Nephron (organoid): ENCODE results near the gene MRRF.

ENCODE experiments used
- H3K27ac Mint-ChIP-seq, 3 experiments: 2 replicates each; pipeline ENCODE4 v1.8.0; 2020; ENCODE audit warnings: mixed read lengths in 3 of 3, mild to moderate bottlenecking in 2 of 3, moderate library complexity in 1 of 3
- H3K27me3 Mint-ChIP-seq: 2 replicates; pipeline ENCODE4 v1.8.0; 2021; ENCODE audit warnings: low read depth, mild to moderate bottlenecking, moderate library complexity, mixed read lengths
- H3K36me3 Mint-ChIP-seq: 2 replicates; pipeline ENCODE4 v1.8.0; 2020; ENCODE audit warnings: low read depth, mixed read lengths
- H3K4me1 Mint-ChIP-seq: 2 replicates; pipeline ENCODE4 v1.8.0; 2020; ENCODE audit warnings: mixed read lengths
- H3K4me3 Mint-ChIP-seq, 3 experiments: 2 replicates each; pipeline ENCODE4 v1.8.0; 2020; ENCODE audit warnings: mild to moderate bottlenecking in 3 of 3, mixed read lengths in 3 of 3, moderate library complexity in 2 of 3
- H3K9me3 Mint-ChIP-seq: 2 replicates; pipeline ENCODE4 v1.8.0; 2020; ENCODE audit warnings: mixed read lengths
- TF ChIP-seq, protein P1 (sequence below), 3 experiments: fragments of 200-600 bp; sonication (generic); IDR thresholded peaks; one replicate each; pipeline ENCODE4 v1.5.0; 2021; ENCODE audit warnings: antibody characterized with exemption in 3 of 3; ENCODE audit not compliant: unreplicated experiment in 3 of 3

The MRRF gene

DNA sequence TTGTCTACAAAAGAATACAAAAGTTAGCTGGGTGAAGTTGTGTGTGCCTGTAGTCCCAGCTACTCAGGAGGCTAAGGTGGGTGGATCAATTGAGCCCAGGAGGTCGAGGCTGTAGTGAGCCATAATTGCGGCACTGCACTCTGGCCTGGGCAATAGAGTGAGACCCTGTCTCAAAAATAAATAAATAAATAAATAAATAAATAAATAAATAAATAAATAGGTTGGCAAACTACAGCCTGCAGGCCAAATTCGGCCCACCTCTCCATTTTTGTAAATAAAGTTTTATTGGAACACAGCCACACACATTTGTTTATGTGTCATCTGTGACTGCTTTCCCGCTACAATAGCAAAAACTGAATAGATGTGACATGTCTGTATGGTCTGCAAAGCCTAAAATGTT, 115.6 kb downstream of the MRRF start:
- H3K4me3 Mint-ChIP-seq: no peak overlapping the region
- peaks cover 5% of the 10 kb centered on the region for H3K27me3 Mint-ChIP-seq
- peaks cover 21% of the 10 kb centered on the region for H3K4me1 Mint-ChIP-seq
- no peaks in the 10 kb centered on the region for H3K9me3 Mint-ChIP-seq
- TF ChIP-seq, protein P1, sequence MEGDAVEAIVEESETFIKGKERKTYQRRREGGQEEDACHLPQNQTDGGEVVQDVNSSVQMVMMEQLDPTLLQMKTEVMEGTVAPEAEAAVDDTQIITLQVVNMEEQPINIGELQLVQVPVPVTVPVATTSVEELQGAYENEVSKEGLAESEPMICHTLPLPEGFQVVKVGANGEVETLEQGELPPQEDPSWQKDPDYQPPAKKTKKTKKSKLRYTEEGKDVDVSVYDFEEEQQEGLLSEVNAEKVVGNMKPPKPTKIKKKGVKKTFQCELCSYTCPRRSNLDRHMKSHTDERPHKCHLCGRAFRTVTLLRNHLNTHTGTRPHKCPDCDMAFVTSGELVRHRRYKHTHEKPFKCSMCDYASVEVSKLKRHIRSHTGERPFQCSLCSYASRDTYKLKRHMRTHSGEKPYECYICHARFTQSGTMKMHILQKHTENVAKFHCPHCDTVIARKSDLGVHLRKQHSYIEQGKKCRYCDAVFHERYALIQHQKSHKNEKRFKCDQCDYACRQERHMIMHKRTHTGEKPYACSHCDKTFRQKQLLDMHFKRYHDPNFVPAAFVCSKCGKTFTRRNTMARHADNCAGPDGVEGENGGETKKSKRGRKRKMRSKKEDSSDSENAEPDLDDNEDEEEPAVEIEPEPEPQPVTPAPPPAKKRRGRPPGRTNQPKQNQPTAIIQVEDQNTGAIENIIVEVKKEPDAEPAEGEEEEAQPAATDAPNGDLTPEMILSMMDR (IDR thresholded peaks at IDR 0.05; ENCODE audit: unreplicated experiment in 3 of 3): no peak
- no peak overlapping the region for H3K27ac Mint-ChIP-seq
- H3K36me3 Mint-ChIP-seq: no peaks in the 10 kb centered on the region
